IMR-90 (cell line): Measurements from ENCODE around the gene EXOC4. TPM values are rescaled to one million over a fixed set of nuclear protein-coding genes. Genes with fewer than 3 reads are reported as not detected.

Experiments used
- ATAC-seq: fragments of 200-7000 bp; cut with Tn5 transposase; 2 replicates; pipeline ENCODE4 v1.9.1; 2020; ENCODE audit warnings: low read depth, mild to moderate bottlenecking, moderate library complexity
- BruUV-seq: library from RNA; stranded (reverse); fragments of 400-500 nt; replicated peaks from 2 replicates; lab custom pipeline; 2021; lab: Mats Ljungman, UMichigan
- CTCF ChIA-PET: fragments of 300-600 bp; formaldehyde crosslinking; extraction: SDS; loops from one replicate; lab custom pipeline; 2021; ENCODE audit warnings: antibody characterized with exemption; lab: Yijun Ruan, JAX
- POLR2A ChIA-PET: fragments of 300-600 bp; sonication (Branson Sonifier 250); formaldehyde crosslinking; loops from one replicate; lab custom pipeline; 2022; ENCODE audit warnings: antibody characterized with exemption; ENCODE audit not compliant: unreplicated experiment; lab: Charles Lee
- DNase-seq: peaks from one replicate; pipeline ENCODE4 v3.0.0; 2013
- H2AFZ ChIP-seq: replicated peaks from 2 replicates; pipeline ENCODE3; 2013; ENCODE audit warnings: low read length, mild to moderate bottlenecking; ENCODE audit not compliant: poor library complexity
- H2AK5ac ChIP-seq: 2 replicates; pipeline ENCODE4 v1.6.1; 2013; ENCODE audit warnings: low read depth, low read length, inconsistent platforms
- H2AK9ac ChIP-seq: replicated peaks from 2 replicates; pipeline ENCODE3; 2013; ENCODE audit warnings: mild to moderate bottlenecking, low read depth, low read length, moderate library complexity; ENCODE audit not compliant: poor library complexity
- H2BK120ac ChIP-seq: 2 replicates; pipeline ENCODE4 v1.6.1; 2013; ENCODE audit warnings: low read depth, low read length, inconsistent platforms
- H2BK15ac ChIP-seq: 3 replicates; pipeline ENCODE4 v1.6.1; 2013; ENCODE audit warnings: low read depth, low read length, inconsistent platforms
- H2BK20ac ChIP-seq: 2 replicates; pipeline ENCODE4 v1.6.1; 2013; ENCODE audit warnings: low read depth, mild to moderate bottlenecking, inconsistent platforms, low read length, moderate library complexity
- H2BK5ac ChIP-seq: 2 replicates; pipeline ENCODE4 v1.6.1; 2013; ENCODE audit warnings: mild to moderate bottlenecking, low read depth, low read length, inconsistent platforms; ENCODE audit not compliant: poor library complexity, severe bottlenecking
- H3K14ac ChIP-seq: replicated peaks from 2 replicates; pipeline ENCODE4 v1.6.1; 2013; ENCODE audit warnings: low read depth, low read length, inconsistent platforms
- H3K18ac ChIP-seq: 2 replicates; pipeline ENCODE4 v1.6.1; 2013; ENCODE audit warnings: low read depth, low read length, control low read depth
- H3K23ac ChIP-seq: 2 replicates; pipeline ENCODE4 v1.6.1; 2013; ENCODE audit warnings: low read depth, low read length, inconsistent platforms
- H3K27ac ChIP-seq: 2 replicates; pipeline ENCODE4 v1.5.1; 2013; ENCODE audit warnings: mild to moderate bottlenecking, control low read depth, low read length; ENCODE audit not compliant: insufficient read depth
- H3K27me3 ChIP-seq: 2 replicates; pipeline ENCODE4 v1.6.1; 2013; ENCODE audit warnings: low read length; ENCODE audit not compliant: control insufficient read depth, insufficient read depth
- H3K36me3 ChIP-seq: 2 replicates; pipeline ENCODE4 v1.6.1; 2013; ENCODE audit warnings: low read length, mixed read lengths; ENCODE audit not compliant: control insufficient read depth, insufficient read depth
- H3K4ac ChIP-seq: 2 replicates; pipeline ENCODE4 v1.6.1; 2013; ENCODE audit warnings: low read depth, low read length, inconsistent platforms
- H3K4me1 ChIP-seq: 2 replicates; pipeline ENCODE4 v1.6.1; 2013; ENCODE audit warnings: low read length, mixed read lengths; ENCODE audit not compliant: control insufficient read depth, insufficient read depth
- H3K4me2 ChIP-seq: 2 replicates; pipeline ENCODE4 v1.6.1; 2013; ENCODE audit warnings: low read depth, mild to moderate bottlenecking, control low read depth, low read length, moderate library complexity
- H3K4me3 ChIP-seq: 2 replicates; pipeline ENCODE4 v1.5.1; 2013; ENCODE audit warnings: low read depth, mild to moderate bottlenecking, control low read depth, low read length, moderate library complexity; ENCODE audit not compliant: insufficient read depth
- H3K56ac ChIP-seq: 2 replicates; pipeline ENCODE4 v1.6.1; 2013; ENCODE audit warnings: low read length, inconsistent platforms; ENCODE audit not compliant: insufficient read depth; ENCODE audit errors: extremely low read depth
- H3K79me1 ChIP-seq, 2 experiments: 2 replicates each; pipeline ENCODE4 v1.6.1; 2013; ENCODE audit warnings: low read length in 2 of 2, inconsistent platforms in 1 of 2, low read depth in 1 of 2
- H3K9ac ChIP-seq: 2 replicates; pipeline ENCODE4 v1.6.1; 2013; ENCODE audit warnings: low read depth, low read length, control low read depth
- H3K9me1 ChIP-seq: 2 replicates; pipeline ENCODE4 v1.6.1; 2013; ENCODE audit warnings: low read length, inconsistent platforms; ENCODE audit not compliant: insufficient read depth
- H3K9me3 ChIP-seq: 2 replicates; pipeline ENCODE4 v1.6.1; 2013; ENCODE audit warnings: low read length; ENCODE audit not compliant: control insufficient read depth, insufficient read depth
- H4K20me1 ChIP-seq: 2 replicates; pipeline ENCODE4 v1.6.1; 2013; ENCODE audit warnings: low read length, inconsistent platforms; ENCODE audit not compliant: insufficient read depth
- H4K5ac ChIP-seq: 2 replicates; pipeline ENCODE4 v1.6.1; 2013; ENCODE audit warnings: mild to moderate bottlenecking, low read depth, low read length, control low read depth
- H4K8ac ChIP-seq, 2 experiments: 2 replicates each; pipeline ENCODE4 v1.6.1; 2013; ENCODE audit warnings: low read depth in 2 of 2, low read length in 2 of 2, control low read depth in 1 of 2, inconsistent platforms in 1 of 2
- H4K91ac ChIP-seq: 2 replicates; pipeline ENCODE4 v1.6.1; 2013; ENCODE audit warnings: low read depth, low read length, inconsistent platforms; ENCODE audit not compliant: insufficient read depth
- CEBPB ChIP-seq: IDR thresholded peaks from 2 replicates; pipeline ENCODE4 v1.6.1; 2012; ENCODE audit warnings: low read depth, low read length, improper control_type of control experiment
- CTCF ChIP-seq: conservative IDR thresholded peaks from 2 replicates; pipeline ENCODE4 v1.5.1; 2012; ENCODE audit warnings: mild to moderate bottlenecking, low read depth, low read length, improper control_type of control experiment
- WGBS, 2 experiments: methylation state at CpG; one replicate each; pipeline versions ENCODE4 v1.1.5 to v1.1.7; 2013; ENCODE audit warnings: missing lambda C conversion rate in 2 of 2; ENCODE audit not compliant: insufficient read length in 1 of 2; ENCODE audit errors: extremely low coverage in 2 of 2; 5-methylcytosine and 5-hydroxymethylcytosine counted together
- dilution Hi-C: fragments of 300-500 bp; cut with HindIII; formaldehyde crosslinking; loops from one replicate; pipeline ENCODE4 v1.14.3; 2018; ENCODE audit warnings: low sequenced_read_pairs; ENCODE audit not compliant: unreplicated experiment
- in situ Hi-C: fragments of 300-500 bp; cut with MboI; formaldehyde crosslinking; loops from 3 replicates; pipeline ENCODE4 v1.14.3; 2019; ENCODE audit warnings: low sequenced_read_pairs, inconsistent platforms, mixed read lengths
- intact Hi-C: fragments of 100-400 bp; cut with micrococcal nuclease; formaldehyde crosslinking; loops from 2 replicates; pipeline ENCODE4 v1.10.0; 2022
- polyA plus RNA-seq, 3 experiments: library from polyadenylated mRNA; depleted of rRNA; stranded (reverse); fragments of >200 nt; gene quantifications; 2 replicates each; pipeline ENCODE4 v1.2.3, GENCODE V29; 2012; ENCODE audit warnings: low replicate concordance in 1 of 3
- total RNA-seq: library from RNA; depleted of rRNA; stranded (reverse); fragments of >200 nt; gene quantifications from 2 replicates; pipeline ENCODE4 v1.2.3, GENCODE V29; 2012

EXOC4 gene
- total and polyA plus RNA-seq, 2 of the 4 experiments (the other 2 are of a cell fraction): 25.4 to 94.6 TPM

GRCh38 chr7:133614251-133614650 lies 361.4 kb downstream of the EXOC4 start:
- ChIA-PET CTCF (no interaction called here), POLR2A (no interaction called here)
- intact Hi-C loops: no loop called here
- Histone ChIP-seq H3K14ac (no peak overlapping the region), H3K79me1 (peaks cover 2 to 3% of the 10 kb centered on the region in 2 experiments; a peak in 1 of 4 replicates), H2AFZ (no peak overlapping the region), H3K18ac (no peak overlapping the region), H4K91ac (no peak overlapping the region), H3K56ac (no peak overlapping the region), H3K36me3 (no peaks in the 10 kb centered on the region), H4K8ac (no peak overlapping the region), H3K4me3 (no peak overlapping the region), H2BK120ac (no peak overlapping the region), H3K23ac (no peak overlapping the region), H3K9me3 (no peaks in the 10 kb centered on the region), H3K27ac (no peak overlapping the region), H3K9me1 (peaks cover 7% of the 10 kb centered on the region), H3K9ac (no peak overlapping the region), H2AK9ac (no peak overlapping the region), H4K20me1 (no peaks in the 10 kb centered on the region), H2BK20ac (no peak overlapping the region), H2BK5ac (no peak overlapping the region), H3K4me1 (no peaks in the 10 kb centered on the region), H3K4me2 (no peak overlapping the region), H2AK5ac (no peak overlapping the region), H4K5ac (no peak overlapping the region), H3K27me3 (no peaks in the 10 kb centered on the region), H3K4ac (no peak overlapping the region), H2BK15ac (no peak overlapping the region)
- ATAC-seq: no peak
- no peak for DNase-seq
- BruUV-seq: no TSS peak
- WGBS, 2 experiments: no CpG with 5 or more reads among the region's 2 CpGs
- in situ Hi-C loops: no loop called here
- dilution Hi-C loops: no loop called here
- TF ChIP-seq CTCF (no peak), CEBPB (0 out of 2 replicates have a peak, but pooled peaks have one; percentile 21)
